Epithelial cell of proximal tubule (primary cell): ENCODE measurements around the gene PPM1D. TPM values are rescaled to one million over a fixed set of nuclear protein-coding genes. Genes with fewer than 3 reads are reported as not detected.
"Not testable (repeated sequence)": the region's sequence is repeated elsewhere in the genome, so short reads cannot be mapped to it uniquely, and the experiment has no call there.

Experiments used
- DNase-seq: peaks from one replicate; pipeline ENCODE4 v3.0.0-alpha.2; 2011; ENCODE audit warnings: low read depth
- H3K4me3 ChIP-seq: 2 replicates; pipeline ENCODE4 v1.5.1; 2011; ENCODE audit warnings: low read depth, mild to moderate bottlenecking, low read length
- total RNA-seq: library from RNA; depleted of rRNA; stranded (reverse); fragments of >200 nt; gene quantifications from 2 replicates; pipeline ENCODE4 v1.2.3, GENCODE V29; 2015
- TF ChIP-seq, protein P1 (sequence below): conservative IDR thresholded peaks from 2 replicates; pipeline ENCODE4 v1.5.1; 2012; ENCODE audit warnings: low read depth, mild to moderate bottlenecking, low read length

Gene PPM1D
- total RNA-seq, 1 donor from 2014 or later: 9.1 TPM

DNA sequence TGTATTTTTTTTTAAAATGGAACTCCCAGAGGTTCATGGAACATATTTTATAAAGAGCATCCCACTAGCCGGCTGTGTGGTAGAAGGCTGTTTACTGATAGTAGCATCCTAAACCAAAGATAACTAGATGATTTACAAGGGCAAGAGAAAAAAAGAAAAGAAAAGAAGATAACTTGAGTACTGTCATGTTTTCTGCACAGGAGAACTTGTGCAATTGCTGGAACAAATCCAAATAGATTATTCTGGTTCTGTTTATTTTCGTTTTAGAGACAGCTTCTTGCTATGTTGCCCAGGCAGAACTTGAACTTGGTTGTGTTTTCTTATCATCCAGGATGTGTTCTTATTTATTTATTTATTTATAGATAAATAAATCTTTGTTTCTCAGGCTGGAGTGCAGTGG lies 20.9 kb upstream of the PPM1D start:
- DNase-seq: no peak
- H3K4me3 ChIP-seq: no peak overlapping the region
- TF ChIP-seq, protein P1, sequence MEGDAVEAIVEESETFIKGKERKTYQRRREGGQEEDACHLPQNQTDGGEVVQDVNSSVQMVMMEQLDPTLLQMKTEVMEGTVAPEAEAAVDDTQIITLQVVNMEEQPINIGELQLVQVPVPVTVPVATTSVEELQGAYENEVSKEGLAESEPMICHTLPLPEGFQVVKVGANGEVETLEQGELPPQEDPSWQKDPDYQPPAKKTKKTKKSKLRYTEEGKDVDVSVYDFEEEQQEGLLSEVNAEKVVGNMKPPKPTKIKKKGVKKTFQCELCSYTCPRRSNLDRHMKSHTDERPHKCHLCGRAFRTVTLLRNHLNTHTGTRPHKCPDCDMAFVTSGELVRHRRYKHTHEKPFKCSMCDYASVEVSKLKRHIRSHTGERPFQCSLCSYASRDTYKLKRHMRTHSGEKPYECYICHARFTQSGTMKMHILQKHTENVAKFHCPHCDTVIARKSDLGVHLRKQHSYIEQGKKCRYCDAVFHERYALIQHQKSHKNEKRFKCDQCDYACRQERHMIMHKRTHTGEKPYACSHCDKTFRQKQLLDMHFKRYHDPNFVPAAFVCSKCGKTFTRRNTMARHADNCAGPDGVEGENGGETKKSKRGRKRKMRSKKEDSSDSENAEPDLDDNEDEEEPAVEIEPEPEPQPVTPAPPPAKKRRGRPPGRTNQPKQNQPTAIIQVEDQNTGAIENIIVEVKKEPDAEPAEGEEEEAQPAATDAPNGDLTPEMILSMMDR: no peak

DNA sequence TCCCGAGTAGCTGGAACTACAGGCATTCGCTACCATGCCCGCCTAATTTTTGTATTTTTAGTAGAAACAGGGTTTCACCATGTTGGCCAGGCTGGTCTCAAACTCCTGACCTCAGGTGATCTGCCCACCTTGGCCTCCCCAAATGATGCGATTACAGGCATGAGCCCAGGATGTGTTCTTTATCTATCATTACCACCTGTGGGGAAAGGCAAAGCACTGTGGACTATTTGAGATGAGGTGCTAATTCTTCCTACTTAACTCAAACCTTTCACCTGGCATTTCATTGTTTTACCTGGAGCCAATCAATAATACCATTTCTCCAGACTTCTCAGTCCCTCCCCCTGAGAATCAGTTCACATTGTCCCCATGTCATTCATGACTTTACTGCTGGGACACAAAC lies 20.4 kb upstream of the PPM1D start:
- DNase-seq: no peak
- H3K4me3 ChIP-seq: no peak overlapping the region
- TF ChIP-seq, protein P1: no peak

DNA sequence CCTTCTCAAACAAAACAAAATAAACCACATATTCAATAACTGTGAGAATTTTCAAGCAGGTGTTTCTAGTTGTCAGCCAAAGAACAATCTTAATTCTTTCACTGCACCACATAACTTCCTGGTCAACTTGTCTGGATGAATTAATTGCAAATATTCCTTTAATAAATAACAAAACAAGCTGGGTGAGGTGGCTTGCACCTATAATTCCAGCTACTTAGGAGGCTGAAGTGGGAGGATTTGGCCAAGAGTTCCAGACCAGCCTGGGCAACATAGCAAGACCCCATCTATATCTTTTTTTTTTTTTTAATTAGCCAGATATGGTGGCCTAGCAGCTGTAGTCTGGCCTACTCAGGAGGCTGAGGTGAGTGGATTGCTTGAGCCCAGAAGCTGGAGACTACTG lies 17.0 kb upstream of the PPM1D start:
- TF ChIP-seq, protein P1: no peak
- no peak overlapping the region for H3K4me3 ChIP-seq
- no peak for DNase-seq

DNA sequence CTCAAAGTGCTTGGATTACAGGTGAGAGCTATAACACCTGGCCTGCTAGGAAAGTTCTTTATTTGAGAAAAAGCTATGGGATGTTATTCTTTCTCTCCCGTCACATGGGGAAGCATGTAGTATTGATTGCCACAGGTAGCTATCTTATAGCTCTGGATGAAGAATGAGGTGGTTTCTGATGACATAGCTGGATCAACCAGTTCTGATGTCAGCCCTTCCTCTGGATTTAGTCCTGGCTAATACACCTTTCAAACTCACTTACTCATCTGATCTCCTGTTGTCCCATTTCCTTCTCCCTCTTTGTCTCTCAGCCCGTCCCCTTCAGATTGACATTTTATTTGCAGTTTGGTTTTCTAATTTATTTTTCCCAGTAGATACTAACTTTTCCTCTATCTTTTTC lies 14.1 kb upstream of the PPM1D start:
- H3K4me3 ChIP-seq: no peak overlapping the region
- DNase-seq: no peak
- TF ChIP-seq, protein P1: no peak

DNA sequence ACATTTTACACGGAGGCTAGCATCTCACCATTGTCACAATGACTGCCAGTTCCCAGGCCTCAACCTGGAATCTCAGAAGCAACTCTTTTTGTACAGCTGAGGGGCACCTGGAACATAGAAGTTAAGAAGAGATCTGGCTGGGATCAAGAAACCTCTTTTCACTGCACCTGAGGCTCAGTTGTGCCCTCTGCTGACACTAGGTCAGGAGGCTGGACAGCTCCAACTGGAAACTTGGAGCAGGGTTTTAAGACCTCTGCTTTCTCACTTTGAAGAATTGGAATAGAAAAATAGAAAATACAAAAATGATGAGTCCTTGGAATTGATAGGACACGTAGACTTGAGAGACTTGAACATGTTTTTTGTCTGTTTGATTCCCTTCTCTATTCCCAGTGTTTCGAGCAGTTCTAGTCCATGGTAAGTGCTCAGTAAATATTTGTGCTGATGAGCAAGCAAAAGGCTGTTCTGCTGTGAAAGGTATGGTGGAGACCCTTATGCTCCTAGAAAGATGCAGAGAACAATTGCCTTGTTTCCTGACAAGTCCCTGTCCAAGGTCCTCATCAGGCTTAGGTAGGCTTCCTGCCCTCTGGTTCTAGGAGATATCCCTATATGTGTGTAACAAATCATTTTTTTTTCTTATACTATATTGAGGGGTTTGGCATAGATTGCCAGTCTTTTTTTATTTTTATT lies 13.6 kb upstream of the PPM1D start:
- H3K4me3 ChIP-seq: no peak overlapping the region
- no peak for DNase-seq
- TF ChIP-seq, protein P1: peak; percentile 67

DNA sequence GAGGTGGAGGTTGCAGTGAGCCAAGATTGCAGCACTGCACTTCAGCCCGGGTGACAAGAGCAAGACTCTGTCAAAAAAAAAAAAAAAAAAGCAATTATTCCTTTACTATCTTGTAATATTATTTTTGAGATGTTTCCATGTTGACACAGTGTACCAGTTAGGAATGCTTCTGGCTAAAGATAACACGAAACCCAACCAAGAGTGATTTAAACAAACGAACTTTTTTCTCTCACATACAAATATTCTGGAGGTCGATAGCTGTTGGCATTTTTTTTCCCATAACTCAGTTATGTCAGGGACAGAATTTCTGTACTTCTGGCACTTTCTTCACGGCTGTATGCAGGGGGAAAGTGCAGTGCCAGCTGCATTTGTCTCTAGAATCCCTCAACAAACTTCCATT lies 9.9 kb upstream of the PPM1D start:
- TF ChIP-seq, protein P1: no peak
- H3K4me3 ChIP-seq: no peak overlapping the region
- no peak for DNase-seq

DNA sequence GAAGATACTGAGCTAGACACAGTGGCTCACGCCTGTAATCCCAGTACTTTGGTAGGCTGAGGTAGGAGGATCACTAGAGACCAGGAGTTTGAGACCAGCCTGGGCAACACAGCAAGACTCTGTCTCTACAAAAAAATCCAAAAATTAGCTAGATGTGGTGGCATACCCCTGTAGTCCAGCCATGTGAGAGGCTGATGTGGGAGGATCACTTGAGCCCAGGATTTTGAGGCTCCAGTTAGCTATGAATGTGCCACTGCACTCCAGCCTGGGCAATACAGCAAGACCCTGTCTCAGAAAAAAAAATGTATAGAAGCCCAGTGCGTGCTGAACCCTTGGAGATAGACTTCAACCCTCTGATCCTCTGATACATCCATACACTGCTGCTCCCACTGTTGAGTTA lies 7.2 kb upstream of the PPM1D start:
- DNase-seq: no peak
- TF ChIP-seq, protein P1: no peak
- no peak overlapping the region for H3K4me3 ChIP-seq

DNA sequence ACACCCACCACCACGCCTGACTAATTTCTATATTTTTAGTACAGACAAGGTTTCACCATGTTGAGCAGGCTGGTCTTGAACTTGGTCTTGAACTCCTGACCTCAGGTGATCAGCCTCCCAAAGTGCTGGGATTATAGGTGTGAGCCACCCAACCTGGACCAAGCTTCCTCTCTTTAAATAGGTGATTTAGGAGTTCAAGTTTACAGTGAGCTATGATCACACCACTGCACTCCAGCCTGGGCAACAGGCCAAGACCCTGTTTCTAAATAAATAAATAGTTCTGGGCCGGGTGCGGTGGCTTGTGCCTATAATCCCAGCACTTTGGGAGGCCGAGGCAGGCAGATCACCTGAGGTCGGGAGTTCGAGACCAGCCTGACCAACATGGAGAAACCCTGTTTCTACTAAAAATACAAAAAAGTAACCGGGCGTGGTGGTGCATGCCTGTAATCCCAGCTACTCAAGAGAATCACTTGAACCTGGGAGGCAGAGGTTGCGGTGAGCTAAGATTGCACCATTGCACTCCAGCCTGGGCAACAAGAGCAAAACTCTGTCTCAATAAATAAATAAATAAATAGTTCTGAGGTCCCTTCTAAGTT lies 6.5 kb upstream of the PPM1D start:
- not testable (repeated sequence) for DNase-seq, H3K4me3 ChIP-seq

DNA sequence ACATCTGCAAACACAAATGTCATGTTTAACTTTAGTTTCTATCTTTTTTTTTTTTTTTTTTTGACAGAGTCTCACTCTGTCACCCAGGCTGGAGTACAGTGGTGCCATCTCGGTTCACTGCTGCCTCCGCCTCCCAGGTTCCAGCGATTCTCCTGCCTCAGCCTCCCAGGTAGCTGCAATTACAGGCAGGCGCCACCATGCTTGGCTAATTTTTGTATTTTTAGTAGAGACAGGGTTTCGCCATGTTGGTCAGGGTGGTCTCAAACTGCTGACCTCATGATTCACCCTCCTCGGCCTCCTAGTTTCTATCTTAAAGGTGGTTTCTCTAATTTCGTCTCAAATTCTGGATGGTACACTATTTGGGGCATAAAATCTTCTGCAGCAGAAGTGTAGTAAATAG lies 5.8 kb upstream of the PPM1D start:
- not testable (repeated sequence) for DNase-seq, H3K4me3 ChIP-seq
